AG09309 (cell line): ENCODE results near the gene CLDN3.
"Not testable (repeated sequence)": the region's sequence is repeated elsewhere in the genome, so short reads cannot be mapped to it uniquely, and the experiment has no call there.

Experiments
- DNase-seq: peaks from one replicate; pipeline ENCODE4 v3.0.0-alpha.2; 2010; ENCODE audit warnings: low read depth
- H3K4me3 ChIP-seq: 2 replicates; pipeline ENCODE4 v1.5.1; 2011; ENCODE audit warnings: mild to moderate bottlenecking, low read depth, low read length, moderate library complexity; ENCODE audit not compliant: control insufficient read depth
- TF ChIP-seq, protein P1 (sequence below): IDR thresholded peaks from 2 replicates; pipeline ENCODE4 v1.5.1; 2011; ENCODE audit warnings: mild to moderate bottlenecking, low read depth, low read length, inconsistent platforms; ENCODE audit not compliant: insufficient read depth, control insufficient read depth; ENCODE audit errors: missing control alignments

Gene CLDN3

GRCh38 chr7:73809467-73809951 is 39.4 kb upstream of the CLDN3 start:
- DNase-seq: no peak
- no peak overlapping the region for H3K4me3 ChIP-seq
- TF ChIP-seq, protein P1, sequence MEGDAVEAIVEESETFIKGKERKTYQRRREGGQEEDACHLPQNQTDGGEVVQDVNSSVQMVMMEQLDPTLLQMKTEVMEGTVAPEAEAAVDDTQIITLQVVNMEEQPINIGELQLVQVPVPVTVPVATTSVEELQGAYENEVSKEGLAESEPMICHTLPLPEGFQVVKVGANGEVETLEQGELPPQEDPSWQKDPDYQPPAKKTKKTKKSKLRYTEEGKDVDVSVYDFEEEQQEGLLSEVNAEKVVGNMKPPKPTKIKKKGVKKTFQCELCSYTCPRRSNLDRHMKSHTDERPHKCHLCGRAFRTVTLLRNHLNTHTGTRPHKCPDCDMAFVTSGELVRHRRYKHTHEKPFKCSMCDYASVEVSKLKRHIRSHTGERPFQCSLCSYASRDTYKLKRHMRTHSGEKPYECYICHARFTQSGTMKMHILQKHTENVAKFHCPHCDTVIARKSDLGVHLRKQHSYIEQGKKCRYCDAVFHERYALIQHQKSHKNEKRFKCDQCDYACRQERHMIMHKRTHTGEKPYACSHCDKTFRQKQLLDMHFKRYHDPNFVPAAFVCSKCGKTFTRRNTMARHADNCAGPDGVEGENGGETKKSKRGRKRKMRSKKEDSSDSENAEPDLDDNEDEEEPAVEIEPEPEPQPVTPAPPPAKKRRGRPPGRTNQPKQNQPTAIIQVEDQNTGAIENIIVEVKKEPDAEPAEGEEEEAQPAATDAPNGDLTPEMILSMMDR: no peak

- no peak for DNase-seq
- H3K4me3 ChIP-seq: no peak overlapping the region
- TF ChIP-seq, protein P1: no peak
Measured at GRCh38 chr7:73802459-73802858, 32.4 kb upstream of the CLDN3 start.

GRCh38 chr7:73801577-73801976 is 31.5 kb upstream of the CLDN3 start:
- no peak overlapping the region for H3K4me3 ChIP-seq
- TF ChIP-seq, protein P1: no peak
- no peak for DNase-seq

DNA sequence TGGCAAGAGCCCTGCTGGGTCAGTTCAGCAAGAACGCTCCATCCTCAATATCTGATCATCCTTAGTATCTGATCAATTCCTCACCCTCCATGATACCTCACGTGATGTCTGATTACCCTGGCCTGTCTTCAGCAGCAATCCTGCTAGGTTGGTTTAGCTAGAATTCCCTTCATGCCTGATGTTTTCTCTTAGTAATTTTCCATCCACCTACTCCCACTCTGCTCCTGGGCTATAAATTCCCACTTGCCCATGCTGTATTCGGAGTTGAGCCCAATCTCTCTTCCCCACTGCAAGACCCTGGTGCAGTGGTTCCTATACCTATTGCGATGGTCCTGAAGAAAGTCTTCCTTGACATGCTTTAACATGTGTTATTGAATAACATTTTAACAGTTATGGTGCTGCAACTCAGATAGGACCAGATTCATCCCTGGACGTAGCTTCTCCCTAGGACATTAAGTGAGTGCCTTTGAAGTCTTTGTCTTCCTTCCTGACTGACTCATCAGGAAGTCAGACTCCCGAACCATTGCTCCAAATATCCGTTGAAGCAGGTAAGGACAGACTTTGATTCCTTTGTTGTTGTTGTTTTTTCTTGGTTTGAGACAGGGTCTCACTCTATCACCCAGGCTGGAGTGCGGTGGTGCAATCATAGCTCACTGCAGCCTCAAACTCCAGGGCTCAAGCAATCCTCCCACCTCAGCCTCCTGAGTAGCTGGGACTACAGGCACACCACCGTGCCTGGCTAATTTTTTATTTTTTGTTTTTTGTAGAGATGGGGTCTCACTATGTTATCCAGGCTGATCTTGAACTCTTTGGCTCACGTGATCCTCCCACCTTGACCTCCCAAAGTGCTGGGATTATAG is 29.4 kb upstream of the CLDN3 start:
- no peak for DNase-seq
- TF ChIP-seq, protein P1: no peak
- H3K4me3 ChIP-seq: no peak overlapping the region

DNA sequence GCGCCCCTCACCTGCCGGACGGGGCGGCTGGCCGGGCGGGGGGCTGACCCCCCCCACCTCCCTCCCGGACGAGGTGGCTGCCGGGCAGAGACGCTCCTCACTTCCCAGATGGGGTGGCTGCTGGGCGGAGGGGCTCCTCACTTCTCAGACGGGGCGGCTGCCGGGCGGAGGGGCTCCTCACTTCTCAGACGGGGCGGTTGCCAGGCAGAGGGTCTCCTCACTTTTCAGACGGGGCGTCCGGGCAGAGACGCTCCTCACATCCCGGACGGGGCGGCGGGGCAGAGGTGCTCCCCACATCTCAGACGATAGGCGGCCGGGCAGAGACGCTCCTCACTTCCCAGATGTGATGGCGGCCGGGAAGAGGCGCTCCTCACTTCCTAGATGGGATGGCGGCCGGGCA is 27.1 kb upstream of the CLDN3 start:
- H3K4me3 ChIP-seq, DNase-seq: not testable (repeated sequence)

DNA sequence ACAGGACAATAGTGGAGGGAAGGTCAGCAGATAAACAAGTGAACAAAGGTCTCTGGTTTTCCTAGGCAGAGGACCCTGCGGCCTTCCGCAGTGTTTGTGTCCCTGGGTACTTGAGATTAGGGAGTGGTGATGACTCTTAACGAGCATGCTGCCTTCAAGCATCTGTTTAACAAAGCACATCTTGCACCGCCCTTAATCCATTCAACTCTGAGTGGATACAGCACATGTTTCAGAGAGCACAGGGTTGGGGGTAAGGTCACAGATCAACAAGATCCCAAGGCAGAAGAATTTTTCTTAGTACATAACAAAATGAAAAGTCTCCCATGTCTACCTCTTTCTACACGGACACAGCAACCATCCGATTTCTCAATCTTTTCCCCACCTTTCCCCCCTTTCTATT is 26.6 kb upstream of the CLDN3 start:
- not testable (repeated sequence) for H3K4me3 ChIP-seq

GRCh38 chr7:73795188-73795587 is 25.1 kb upstream of the CLDN3 start:
- H3K4me3 ChIP-seq, DNase-seq: not testable (repeated sequence)

More for the DNA sequence above, 26.6 kb upstream of the CLDN3 start:
- DNase-seq: not testable (repeated sequence)

GRCh38 chr7:73791170-73791690 is 21.2 kb upstream of the CLDN3 start:
- DNase-seq, H3K4me3 ChIP-seq: not testable (repeated sequence)

GRCh38 chr7:73789051-73789450 is 19.0 kb upstream of the CLDN3 start:
- H3K4me3 ChIP-seq: no peak overlapping the region
- no peak for DNase-seq
- TF ChIP-seq, protein P1: no peak

- DNase-seq, H3K4me3 ChIP-seq: not testable (repeated sequence)
Measured at GRCh38 chr7:73787786-73788048, 17.6 kb upstream of the CLDN3 start.
